IPS-15b (cell line): Measurements from ENCODE around the gene INF2.

Source experiments
- H3K27me3 ChIP-seq: one replicate; pipeline ENCODE4 v1.6.1; 2013; ENCODE audit warnings: low read length; ENCODE audit not compliant: control insufficient read depth, insufficient read depth
- H3K36me3 ChIP-seq: one replicate; pipeline ENCODE4 v1.6.1; 2013; ENCODE audit warnings: low read length; ENCODE audit not compliant: control insufficient read depth, insufficient read depth
- H3K4me1 ChIP-seq: one replicate; pipeline ENCODE4 v1.6.1; 2013; ENCODE audit warnings: mild to moderate bottlenecking, low read length; ENCODE audit not compliant: control insufficient read depth, insufficient read depth
- H3K4me3 ChIP-seq: one replicate; pipeline ENCODE4 v1.5.1; 2013; ENCODE audit warnings: low read depth, low read length
- H3K9ac ChIP-seq: one replicate; pipeline ENCODE4 v1.6.1; 2013; ENCODE audit warnings: low read depth, mild to moderate bottlenecking, low read length
- H3K9me3 ChIP-seq: one replicate; pipeline ENCODE4 v1.6.1; 2013; ENCODE audit warnings: mild to moderate bottlenecking, low read length; ENCODE audit not compliant: control insufficient read depth, insufficient read depth

Gene INF2

DNA sequence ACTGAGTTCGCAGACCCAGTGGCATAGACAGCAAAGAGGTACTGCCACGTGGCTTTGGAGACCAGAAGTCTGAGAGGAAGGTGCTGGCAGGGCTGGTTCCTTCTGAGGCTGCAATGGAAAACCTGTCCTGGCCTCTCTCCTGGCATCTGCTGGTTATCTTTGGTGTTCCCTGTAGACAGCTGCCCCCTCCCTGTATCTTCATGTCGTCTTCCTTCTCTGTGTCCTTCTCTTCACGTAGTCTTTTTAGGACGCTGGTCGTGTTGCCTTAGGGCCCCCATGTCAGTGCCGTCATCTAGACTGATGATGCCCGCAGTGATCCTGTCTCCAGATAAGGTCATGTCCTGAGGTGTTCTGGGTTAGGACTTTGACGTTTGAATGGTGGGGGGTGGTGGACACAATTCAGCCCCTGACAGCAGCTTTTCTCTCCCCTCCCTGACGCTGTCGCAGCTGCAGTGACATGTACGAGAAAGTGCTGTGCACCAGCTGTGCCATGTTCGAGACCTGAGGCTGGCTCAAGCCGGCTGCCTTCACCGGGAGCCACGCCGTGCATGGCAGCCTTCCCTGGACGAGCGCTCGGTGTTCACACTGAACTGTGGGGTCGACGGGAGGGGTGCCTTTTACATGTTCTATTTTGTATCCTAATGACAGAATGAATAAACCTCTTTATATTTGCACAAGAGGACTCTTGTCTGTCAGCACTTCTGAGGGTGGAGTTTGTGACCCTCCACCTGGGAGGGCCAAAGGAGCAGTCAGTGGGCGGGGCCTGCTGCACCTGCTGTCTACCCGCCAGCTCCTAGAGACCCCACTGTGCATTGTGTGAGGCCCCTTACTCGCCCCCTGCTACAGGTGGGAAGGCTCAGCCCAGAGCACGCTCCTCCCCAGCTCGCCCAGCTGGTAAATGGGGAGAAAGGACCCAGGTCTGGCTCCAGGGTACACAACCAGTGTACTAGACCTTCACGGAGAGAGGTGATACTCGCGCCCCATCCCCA is 69.9 kb downstream of the INF2 start:
- Histone ChIP-seq H3K36me3 (peaks cover 50% of the 10 kb centered on the region), H3K4me3 (no peak overlapping the region), H3K9me3 (no peaks in the 10 kb centered on the region), H3K9ac (no peak overlapping the region), H3K27me3 (no peaks in the 10 kb centered on the region), H3K4me1 (peaks cover 3% of the 10 kb centered on the region)

DNA sequence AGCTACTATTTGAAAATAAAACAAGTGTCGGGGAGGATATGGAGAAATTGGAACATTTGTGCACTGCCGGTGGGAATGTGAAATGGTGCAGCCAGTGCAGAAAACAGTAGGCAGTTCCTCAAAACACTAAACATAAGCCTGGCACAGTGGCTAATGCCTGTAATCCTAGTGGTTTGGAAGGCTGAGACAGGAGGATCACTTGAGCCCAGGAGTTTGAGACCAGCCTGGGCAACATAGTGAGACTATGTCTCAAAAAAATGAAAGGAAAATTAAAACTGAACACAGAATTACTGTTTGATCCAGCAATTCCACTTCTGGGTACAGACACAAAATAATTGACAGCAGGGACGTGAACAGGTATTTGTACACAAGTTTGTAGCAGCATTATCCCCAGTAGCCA is 76.1 kb downstream of the INF2 start:
- Histone ChIP-seq H3K9ac (no peak overlapping the region), H3K36me3 (peaks cover 7% of the 10 kb centered on the region), H3K4me3 (no peak overlapping the region), H3K9me3 (no peaks in the 10 kb centered on the region), H3K27me3 (no peaks in the 10 kb centered on the region), H3K4me1 (peaks cover 3% of the 10 kb centered on the region)

DNA sequence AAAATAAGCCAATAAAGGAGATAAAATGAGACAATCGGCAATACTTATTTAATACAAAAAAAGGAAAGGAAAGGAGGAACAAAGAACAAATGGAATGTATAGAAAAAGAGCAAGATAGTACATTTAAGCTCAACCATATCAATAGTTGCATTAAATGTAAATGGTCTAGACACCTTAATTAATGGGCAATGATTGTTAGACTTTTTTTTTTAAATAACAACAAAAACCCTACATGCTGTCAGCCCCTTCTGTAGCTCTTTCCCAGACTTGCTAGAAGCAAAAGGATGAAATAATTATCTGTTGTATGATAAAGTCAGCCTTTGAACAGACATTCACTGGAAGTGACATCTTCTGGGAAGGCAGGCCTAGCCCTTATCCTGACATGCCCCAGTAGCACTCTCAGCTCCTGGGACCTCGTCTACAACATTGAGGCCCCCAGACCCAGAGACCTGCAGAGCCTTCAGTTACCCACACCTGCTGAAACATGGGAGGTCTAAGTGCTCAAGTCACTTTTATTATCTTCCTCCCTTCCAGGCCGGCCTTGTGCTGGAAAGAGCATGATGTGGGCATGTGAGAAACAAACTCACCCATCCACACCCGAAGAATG is 76.9 kb downstream of the INF2 start:
- Histone ChIP-seq H3K4me1 (no peaks in the 10 kb centered on the region), H3K27me3 (no peaks in the 10 kb centered on the region), H3K4me3 (no peak overlapping the region), H3K9me3 (no peaks in the 10 kb centered on the region), H3K9ac (no peak overlapping the region), H3K36me3 (peaks cover 10% of the 10 kb centered on the region)

DNA sequence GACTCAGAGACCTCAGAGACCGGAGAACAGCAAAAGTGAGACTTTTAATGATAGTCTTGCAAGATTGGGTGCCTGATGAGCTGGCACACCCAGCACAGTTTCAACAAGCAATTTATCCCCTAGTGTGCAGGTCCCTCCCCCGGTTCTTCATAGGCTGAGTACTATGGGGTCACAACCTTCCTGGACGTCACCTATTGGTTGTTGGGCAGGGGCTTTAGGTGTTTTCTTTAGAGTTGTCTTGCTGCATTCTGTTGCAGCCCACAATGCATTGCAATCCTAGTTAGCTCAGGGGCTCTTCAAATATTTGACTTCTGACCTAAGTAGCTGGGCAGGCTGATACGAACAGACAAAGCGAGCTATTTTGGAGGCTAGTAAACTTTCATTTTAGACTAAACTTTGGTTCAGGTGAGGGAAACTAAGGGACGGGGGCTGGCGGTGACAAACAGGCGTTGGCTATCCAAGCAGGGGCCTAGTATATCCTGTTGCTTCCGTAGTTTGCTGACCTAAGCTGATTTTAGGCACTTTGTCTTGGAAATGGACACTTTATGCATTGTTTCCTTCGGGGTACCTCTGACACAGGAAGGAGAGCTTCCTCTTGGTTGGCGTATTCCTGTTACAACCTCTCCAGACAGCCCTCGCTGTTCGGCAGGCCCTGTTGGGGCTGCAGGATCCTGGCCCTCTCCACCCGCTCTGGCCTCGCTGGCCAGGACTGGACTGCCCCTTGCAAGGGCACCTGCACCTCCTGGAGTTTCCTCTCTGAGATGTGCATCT is 77.6 kb downstream of the INF2 start:
- Histone ChIP-seq H3K9ac (no peak overlapping the region), H3K4me1 (no peaks in the 10 kb centered on the region), H3K36me3 (peaks cover 17% of the 10 kb centered on the region), H3K27me3 (no peaks in the 10 kb centered on the region), H3K9me3 (no peaks in the 10 kb centered on the region), H3K4me3 (no peak overlapping the region)

DNA sequence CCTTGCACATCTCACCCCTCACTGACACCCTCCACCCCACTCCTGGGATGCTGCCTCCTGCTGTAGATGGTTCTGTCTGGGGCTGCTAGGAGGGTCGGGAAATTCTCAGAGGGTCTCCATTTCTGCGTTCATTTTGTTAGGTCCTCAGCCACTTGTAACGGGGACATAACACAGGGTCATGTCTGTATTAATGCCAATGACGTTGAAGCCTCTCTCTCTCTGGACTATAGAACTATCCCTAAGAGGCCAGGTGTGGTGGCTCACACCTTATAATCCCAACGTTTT is 78.2 kb downstream of the INF2 start:
- Histone ChIP-seq H3K9ac (no peak overlapping the region), H3K4me1 (no peaks in the 10 kb centered on the region), H3K27me3 (no peaks in the 10 kb centered on the region)

DNA sequence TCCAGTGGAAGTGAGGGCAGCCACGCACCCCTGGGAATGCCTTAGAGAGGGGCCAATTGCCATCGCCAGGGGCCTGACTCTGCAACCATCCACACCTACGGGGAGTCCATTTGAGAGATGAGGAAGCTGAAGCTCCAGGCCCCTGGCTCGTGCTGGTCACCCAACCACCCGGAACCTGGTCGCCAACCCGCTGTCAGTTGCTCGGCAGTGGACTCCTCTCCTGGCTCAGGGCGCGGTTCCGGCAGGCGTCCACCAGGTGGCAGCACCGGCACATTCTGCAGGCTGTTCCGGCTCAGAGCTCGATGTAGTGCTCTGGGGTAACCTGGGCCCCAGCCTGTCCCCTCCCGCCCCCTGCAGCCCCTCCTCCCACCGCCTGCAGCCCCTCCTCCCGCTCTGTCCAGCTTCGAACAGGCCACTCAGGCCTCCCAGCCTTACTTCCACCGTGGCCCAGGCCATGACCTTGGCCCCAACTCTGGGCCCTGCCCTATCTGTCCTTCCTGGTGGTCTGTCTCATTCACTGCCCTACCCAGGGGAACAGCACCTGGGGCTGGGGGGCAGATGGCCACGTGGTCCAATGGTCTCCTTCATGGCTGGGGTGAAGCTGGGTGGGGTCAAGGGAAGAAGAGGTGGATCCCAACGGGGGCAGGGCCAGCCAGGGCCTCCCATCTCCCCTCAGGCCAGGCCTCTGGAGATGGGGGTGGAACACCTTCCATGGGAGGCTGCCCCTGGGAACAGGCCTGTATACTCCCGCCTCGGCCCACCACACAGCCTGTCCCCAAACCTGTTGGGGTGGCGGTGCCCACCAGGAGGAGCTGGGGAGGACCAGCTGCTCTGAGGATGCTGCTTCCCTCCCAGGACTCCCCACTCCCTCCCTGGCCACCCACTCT is 79.3 kb downstream of the INF2 start:
- no peaks in the 10 kb centered on the region for H3K27me3 ChIP-seq
- H3K4me1 ChIP-seq = no peaks in the 10 kb centered on the region
- H3K9me3 ChIP-seq = no peaks in the 10 kb centered on the region
- H3K36me3 ChIP-seq = peaks cover 33% of the 10 kb centered on the region
- H3K4me3 ChIP-seq = no peak overlapping the region
- no peak overlapping the region for H3K9ac ChIP-seq

More for the DNA sequence above, 78.2 kb downstream of the INF2 start:
- Histone ChIP-seq H3K4me3 (no peak overlapping the region), H3K36me3 (peaks cover 23% of the 10 kb centered on the region), H3K9me3 (no peaks in the 10 kb centered on the region)

DNA sequence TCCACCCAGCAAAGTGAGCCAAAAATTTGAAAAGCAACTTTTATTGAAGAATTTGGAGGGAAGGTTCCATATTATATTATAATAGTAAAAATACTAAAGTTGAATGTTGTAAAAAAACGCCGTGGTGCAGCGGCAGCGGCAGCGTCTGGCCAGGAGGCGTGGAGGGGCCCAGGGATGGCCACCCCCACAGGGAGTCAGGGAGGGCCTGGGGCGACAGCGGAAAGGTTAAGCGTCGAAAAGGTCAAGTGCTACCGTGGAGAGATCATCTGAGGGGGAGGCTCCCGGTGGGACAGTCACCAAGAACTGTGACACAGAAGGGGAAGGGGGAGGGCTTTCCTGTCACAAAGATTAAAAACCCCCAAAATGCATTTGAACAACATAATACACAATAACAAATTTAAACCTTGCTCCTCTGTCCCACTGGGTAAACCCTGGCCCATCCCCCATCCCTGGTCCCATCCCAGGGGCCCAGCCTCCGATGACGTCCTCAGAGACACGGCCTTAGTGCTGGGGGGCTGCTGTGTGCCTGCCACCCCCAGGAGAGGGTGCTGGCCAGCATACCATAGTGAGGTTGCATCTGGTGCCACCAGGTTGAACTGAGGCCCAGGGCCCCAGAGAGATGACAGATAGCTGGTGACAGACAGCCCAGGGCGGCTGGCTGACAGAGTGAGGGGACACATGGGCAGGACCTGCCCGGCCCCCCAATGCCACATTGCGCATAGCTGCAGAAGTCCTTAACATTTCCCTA is 80.1 kb downstream of the INF2 start:
- no peaks in the 10 kb centered on the region for H3K9me3 ChIP-seq
- H3K4me1 ChIP-seq = no peaks in the 10 kb centered on the region
- no peak overlapping the region for H3K9ac ChIP-seq
- H3K4me3 ChIP-seq = no peak overlapping the region
- peaks cover 33% of the 10 kb centered on the region for H3K36me3 ChIP-seq
- no peaks in the 10 kb centered on the region for H3K27me3 ChIP-seq

DNA sequence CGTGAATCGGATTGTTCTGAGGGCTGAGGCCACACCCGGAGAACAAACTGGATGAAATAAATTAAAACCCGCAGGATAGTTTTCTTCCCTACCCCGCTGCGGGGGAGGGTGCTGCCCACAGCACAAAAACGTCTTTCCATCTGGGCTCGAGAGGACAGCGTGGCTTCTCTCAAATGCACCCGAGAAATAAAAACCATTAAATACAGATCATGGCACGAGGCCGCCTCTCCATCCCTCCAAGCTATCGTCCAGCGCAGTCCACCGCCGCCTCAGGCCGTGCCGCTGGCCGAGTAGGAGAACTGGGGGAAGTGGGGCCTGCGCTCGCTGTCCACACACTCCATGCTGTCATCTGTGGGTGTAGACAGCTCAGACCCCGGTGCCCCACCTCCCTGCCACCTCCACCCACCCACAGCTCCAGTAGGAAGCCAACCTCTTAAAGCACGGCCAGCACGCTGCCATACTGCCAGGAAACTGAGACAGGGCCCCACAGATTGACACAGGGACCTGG is 80.7 kb downstream of the INF2 start:
- no peaks in the 10 kb centered on the region for H3K4me1 ChIP-seq
- H3K27me3 ChIP-seq = no peaks in the 10 kb centered on the region
- no peak overlapping the region for H3K9ac ChIP-seq
- H3K36me3 ChIP-seq = peaks cover 34% of the 10 kb centered on the region
- no peak overlapping the region for H3K4me3 ChIP-seq
- no peaks in the 10 kb centered on the region for H3K9me3 ChIP-seq

DNA sequence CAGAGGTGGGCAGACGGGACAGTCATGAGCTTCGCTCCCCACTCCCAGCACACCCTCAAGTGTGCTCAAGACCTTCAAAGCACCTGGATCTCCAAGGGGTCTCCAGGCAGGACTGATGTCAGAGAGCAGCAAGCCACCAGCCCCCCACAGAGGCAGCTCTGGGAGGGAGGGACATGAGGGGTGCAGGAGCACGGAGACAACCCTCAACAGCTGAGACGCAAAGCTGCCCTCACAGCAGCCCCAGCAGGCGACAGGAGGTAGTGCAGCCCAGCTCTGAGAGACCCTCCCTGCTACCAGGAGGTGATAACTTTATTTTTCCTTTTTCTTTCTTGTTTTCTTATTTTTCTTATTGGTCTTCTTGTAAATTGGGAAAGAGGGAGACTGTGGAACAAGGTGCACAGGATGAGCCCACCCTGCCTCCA is 81.4 kb downstream of the INF2 start:
- peaks cover 41% of the 10 kb centered on the region for H3K36me3 ChIP-seq

DNA sequence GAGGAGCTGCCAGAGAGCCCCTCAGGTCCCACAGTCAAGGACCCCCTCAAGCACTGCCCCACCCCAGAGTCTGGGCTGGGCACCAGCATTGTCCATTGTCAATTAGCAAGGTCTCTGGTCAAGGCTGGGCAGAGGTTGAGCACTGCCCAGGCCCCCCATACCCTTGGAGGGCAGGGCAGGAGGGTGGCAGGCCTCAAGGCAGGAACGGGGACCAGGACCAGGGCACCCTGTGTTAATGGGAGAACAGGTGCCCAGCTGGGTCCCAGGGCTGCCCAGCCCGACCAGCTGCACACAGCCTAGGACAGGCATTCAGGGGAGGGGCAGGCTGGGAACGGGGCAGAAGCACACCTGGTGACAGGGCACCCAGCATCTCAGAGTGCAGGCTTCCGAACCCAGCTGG is 82.0 kb downstream of the INF2 start:
- Histone ChIP-seq H3K4me3 (no peak overlapping the region), H3K9me3 (no peaks in the 10 kb centered on the region), H3K4me1 (no peaks in the 10 kb centered on the region), H3K9ac (no peak overlapping the region), H3K36me3 (peaks cover 41% of the 10 kb centered on the region), H3K27me3 (no peaks in the 10 kb centered on the region)

More for the DNA sequence above, 81.4 kb downstream of the INF2 start:
- H3K9ac ChIP-seq = no peak overlapping the region
- no peak overlapping the region for H3K4me3 ChIP-seq
- no peaks in the 10 kb centered on the region for H3K27me3 ChIP-seq
- H3K4me1 ChIP-seq = no peaks in the 10 kb centered on the region
- H3K9me3 ChIP-seq = no peaks in the 10 kb centered on the region
